ENCODE data around the gene ZMYND10. TPM values are rescaled to one million over a fixed set of nuclear protein-coding genes. Genes with fewer than 3 reads are reported as not detected.

Gene ZMYND10
- total and polyA plus RNA-seq, 9 of the 15 experiments (the other 6 are each of a cell fraction or from before 2014, with no cell fraction given) = 0.20 to 2.8 (median 0.70) TPM

DNA sequence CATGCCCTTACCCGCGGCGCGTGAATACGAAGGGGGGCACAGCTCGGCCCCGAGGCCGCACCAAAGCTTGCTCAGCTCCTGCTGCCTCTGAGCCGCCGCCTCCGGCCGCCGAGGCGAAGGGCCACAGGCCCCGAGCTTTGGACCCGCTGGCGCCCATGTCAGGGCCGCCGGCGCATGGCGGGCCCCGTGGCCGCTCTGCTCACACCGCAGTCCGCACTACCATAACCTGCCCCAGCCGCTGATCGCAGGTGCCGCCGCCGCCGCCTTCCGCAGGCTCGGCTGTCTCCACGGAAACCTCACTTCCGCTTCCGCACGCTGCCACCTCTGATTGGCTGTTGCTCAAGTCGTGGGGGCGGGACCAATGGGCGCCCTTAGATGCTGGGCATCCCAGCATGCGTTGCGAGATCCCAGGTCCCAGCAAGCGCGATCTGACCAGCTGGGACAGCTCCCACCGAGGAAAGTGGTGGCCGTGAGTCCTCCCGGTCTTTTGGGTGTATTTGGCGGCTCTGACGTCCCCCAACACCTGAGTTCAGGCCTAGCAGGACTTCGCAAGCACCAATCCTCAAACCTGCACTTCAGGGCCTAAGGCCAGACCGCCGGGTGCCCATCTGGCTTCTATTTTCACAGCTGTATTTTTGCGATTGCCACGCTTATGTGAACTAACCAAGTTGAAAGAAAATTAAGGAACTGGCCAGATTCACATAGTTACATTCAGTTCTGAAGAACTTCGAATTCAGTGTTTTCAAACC lies 17.4 kb downstream of the ZMYND10 start, which contains the start of gene TUSC2 (continued):
- peak; percentile 72 for TF ChIP-seq CXXC5 (CRISPR knock-in tag; IDR thresholded peaks at IDR 0.05)
- TF ChIP-seq TAF9B (IDR thresholded peaks at IDR 0.05; ENCODE audit: partially characterized antibody) = no peak
- no peak for TF ChIP-seq ZNF253 (CRISPR knock-in tag; conservative IDR thresholded peaks at IDR 0.05)
- peak in 1 of 2 experiments; percentile 47; a peak in 1 of 4 replicates for TF ChIP-seq MAZ (CRISPR knock-in tag; conservative IDR thresholded peaks at IDR 0.05 in 1 of 2, IDR thresholded peaks at IDR 0.05 in 1 of 2)
- peak; percentile 25; the same call in 1 of the 2 replicates for TF ChIP-seq RB1 (IDR thresholded peaks at IDR 0.05; ENCODE audit: low read depth)
- TF ChIP-seq BRF1 (IDR thresholded peaks at IDR 0.05; ENCODE audit: borderline replicate concordance, extremely low read depth, insufficient read length) = no peak
- peak; percentile 46 for TF ChIP-seq RBM25 (IDR thresholded peaks at IDR 0.05; ENCODE audit: low read depth, low read length, severe bottlenecking)
- peak; percentile 75 for TF ChIP-seq ETS1 (conservative IDR thresholded peaks at IDR 0.05; ENCODE audit: control insufficient read depth, low read depth, low read length)
- peak; percentile 75; the same call in 1 of the 2 replicates for TF ChIP-seq MBD2 (IDR thresholded peaks at IDR 0.05; ENCODE audit: borderline replicate concordance, low read depth)
- no peak for TF ChIP-seq KLF13 (tag; IDR thresholded peaks at IDR 0.05; ENCODE audit: borderline replicate concordance, low read depth)
- TF ChIP-seq, protein P1, sequence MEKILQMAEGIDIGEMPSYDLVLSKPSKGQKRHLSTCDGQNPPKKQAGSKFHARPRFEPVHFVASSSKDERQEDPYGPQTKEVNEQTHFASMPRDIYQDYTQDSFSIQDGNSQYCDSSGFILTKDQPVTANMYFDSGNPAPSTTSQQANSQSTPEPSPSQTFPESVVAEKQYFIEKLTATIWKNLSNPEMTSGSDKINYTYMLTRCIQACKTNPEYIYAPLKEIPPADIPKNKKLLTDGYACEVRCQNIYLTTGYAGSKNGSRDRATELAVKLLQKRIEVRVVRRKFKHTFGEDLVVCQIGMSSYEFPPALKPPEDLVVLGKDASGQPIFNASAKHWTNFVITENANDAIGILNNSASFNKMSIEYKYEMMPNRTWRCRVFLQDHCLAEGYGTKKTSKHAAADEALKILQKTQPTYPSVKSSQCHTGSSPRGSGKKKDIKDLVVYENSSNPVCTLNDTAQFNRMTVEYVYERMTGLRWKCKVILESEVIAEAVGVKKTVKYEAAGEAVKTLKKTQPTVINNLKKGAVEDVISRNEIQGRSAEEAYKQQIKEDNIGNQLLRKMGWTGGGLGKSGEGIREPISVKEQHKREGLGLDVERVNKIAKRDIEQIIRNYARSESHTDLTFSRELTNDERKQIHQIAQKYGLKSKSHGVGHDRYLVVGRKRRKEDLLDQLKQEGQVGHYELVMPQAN (IDR thresholded peaks at IDR 0.05; ENCODE audit: borderline replicate concordance) = peak; percentile 70
- TF ChIP-seq ZNF217 (CRISPR knock-in tag; IDR thresholded peaks at IDR 0.05) = no peak
- no peak; the same call in 1 of the 2 replicates for TF ChIP-seq TGIF2 (CRISPR knock-in tag; IDR thresholded peaks at IDR 0.05)
- TF ChIP-seq DNMT1 (IDR thresholded peaks at IDR 0.05) = no peak
- TF ChIP-seq FOXK1 (CRISPR knock-in tag; IDR thresholded peaks at IDR 0.05; ENCODE audit: borderline replicate concordance) = 0 out of 2 replicates have a peak, but pooled peaks have one; percentile 33
- TF ChIP-seq, protein P2, sequence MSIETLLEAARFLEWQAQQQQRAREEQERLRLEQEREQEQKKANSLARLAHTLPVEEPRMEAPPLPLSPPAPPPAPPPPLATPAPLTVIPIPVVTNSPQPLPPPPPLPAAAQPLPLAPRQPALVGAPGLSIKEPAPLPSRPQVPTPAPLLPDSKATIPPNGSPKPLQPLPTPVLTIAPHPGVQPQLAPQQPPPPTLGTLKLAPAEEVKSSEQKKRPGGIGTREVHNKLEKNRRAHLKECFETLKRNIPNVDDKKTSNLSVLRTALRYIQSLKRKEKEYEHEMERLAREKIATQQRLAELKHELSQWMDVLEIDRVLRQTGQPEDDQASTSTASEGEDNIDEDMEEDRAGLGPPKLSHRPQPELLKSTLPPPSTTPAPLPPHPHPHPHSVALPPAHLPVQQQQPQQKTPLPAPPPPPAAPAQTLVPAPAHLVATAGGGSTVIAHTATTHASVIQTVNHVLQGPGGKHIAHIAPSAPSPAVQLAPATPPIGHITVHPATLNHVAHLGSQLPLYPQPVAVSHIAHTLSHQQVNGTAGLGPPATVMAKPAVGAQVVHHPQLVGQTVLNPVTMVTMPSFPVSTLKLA (conservative IDR thresholded peaks at IDR 0.05) = peak; percentile 74 to 84
- TF ChIP-seq CREB1 (IDR thresholded peaks at IDR 0.05) = peak; percentile 70
- peak; percentile 85 for TF ChIP-seq CREB1 (CRISPR knock-in tag; IDR thresholded peaks at IDR 0.05)
- no peak for TF ChIP-seq JUN (IDR thresholded peaks at IDR 0.05; ENCODE audit: borderline replicate concordance, low read depth, low read length)
- TF ChIP-seq JUN (CRISPR knock-in tag; IDR thresholded peaks at IDR 0.05; ENCODE audit: borderline replicate concordance) = no peak
- TF ChIP-seq CCAR2 (IDR thresholded peaks at IDR 0.05; ENCODE audit: low read depth, low read length) = no peak
- peak; percentile 52; the same call in 1 of the 2 replicates for TF ChIP-seq MYC (IDR thresholded peaks at IDR 0.05; ENCODE audit: low read depth, low read length)
- no peak for TF ChIP-seq MYC (CRISPR knock-in tag; IDR thresholded peaks at IDR 0.05; ENCODE audit: borderline replicate concordance, low read depth)
- peak; percentile 88 for TF ChIP-seq SIN3B (IDR thresholded peaks at IDR 0.05; ENCODE audit: low read depth)

Data from K562 (cell line).